SK-N-SH (cell line): ENCODE data around the gene TRIP10. TPM values are rescaled to one million over a fixed set of nuclear protein-coding genes. Genes with fewer than 3 reads are reported as not detected.

Experiments used
- CTCF ChIA-PET: fragments of 300-600, 350-600 bp; formaldehyde crosslinking; extraction: SDS; loops from one replicate; lab custom pipeline; 2021; lab: Yijun Ruan, JAX
- POLR2A ChIA-PET: fragments of 350-600 bp; sonication (Branson Sonifier 250); formaldehyde crosslinking; extraction: SDS; loops from one replicate; lab custom pipeline; 2020; ENCODE audit warnings: antibody characterized with exemption, inconsistent platforms; lab: Yijun Ruan, JAX
- DNase-seq: peaks from one replicate; pipeline ENCODE4 v3.0.0; 2012
- H2AFZ ChIP-seq: fragments of 200-600 bp; sonication (generic); 2 replicates; pipeline ENCODE4 v1.8.1; 2016; ENCODE audit warnings: antibody characterized with exemption, mild to moderate bottlenecking, low read depth
- H3F3A ChIP-seq: fragments of 200-600 bp; sonication (generic); replicated peaks from 2 replicates; pipeline ENCODE3; 2016; ENCODE audit warnings: antibody characterized with exemption, mild to moderate bottlenecking; ENCODE audit not compliant: insufficient read depth
- H3K27ac ChIP-seq, 2 experiments: fragments of 200-500 bp in 1 of 2; fragments of 200-600 bp in 1 of 2; sonication (Bioruptor generic) in 1 of 2; sonication (generic), shearing (Covaris generic) in 1 of 2; 2 replicates each; pipeline versions ENCODE4 v1.5.1 to v1.6.1; 2014 to 2016; ENCODE audit warnings: low read depth in 2 of 2, inconsistent platforms in 1 of 2, low read length in 1 of 2, mild to moderate bottlenecking in 1 of 2, mixed read lengths in 1 of 2
- H3K27me3 ChIP-seq: fragments of 200-600 bp; sonication (generic), shearing (Covaris generic); 2 replicates; pipeline ENCODE4 v1.6.1; 2016; ENCODE audit warnings: mixed run types; ENCODE audit not compliant: insufficient read depth
- H3K36me3 ChIP-seq, 2 experiments: fragments of 200-500 bp in 1 of 2; fragments of 200-600 bp in 1 of 2; sonication (Bioruptor generic) in 1 of 2; sonication (generic) in 1 of 2; replicated peaks in 1 of 2; 2 replicates each; pipeline versions ENCODE3 to v1.5.1; 2014 to 2016; ENCODE audit warnings: low read length in 1 of 2, mild to moderate bottlenecking in 1 of 2; ENCODE audit not compliant: insufficient read depth in 2 of 2, control insufficient read depth in 1 of 2
- H3K4me1 ChIP-seq, 2 experiments: fragments of 200-500 bp in 1 of 2; fragments of 200-600 bp in 1 of 2; sonication (Bioruptor generic) in 1 of 2; sonication (generic), shearing (Covaris generic) in 1 of 2; 2 replicates each; pipeline versions ENCODE4 v1.5.1 to v1.6.1; 2014 to 2016; ENCODE audit warnings: low read depth in 1 of 2, low read length in 1 of 2, mixed run types in 1 of 2; ENCODE audit not compliant: insufficient read depth in 2 of 2, control insufficient read depth in 1 of 2
- H3K4me2 ChIP-seq: fragments of 200-600 bp; sonication (generic), shearing (Covaris generic); 2 replicates; pipeline ENCODE4 v1.6.1; 2017; ENCODE audit warnings: mixed run types
- H3K4me3 ChIP-seq, 2 experiments: fragments of 200-500 bp in 1 of 2; fragments of 200-600 bp in 1 of 2; sonication (Bioruptor generic) in 1 of 2; sonication (generic), shearing (Covaris generic) in 1 of 2; 2 replicates each; pipeline versions ENCODE4 v1.5.1 to v1.8.1; 2014 to 2016; ENCODE audit warnings: low read depth in 2 of 2, inconsistent platforms in 1 of 2, low read length in 1 of 2, mild to moderate bottlenecking in 1 of 2, mixed read lengths in 1 of 2, moderate library complexity in 1 of 2
- H3K79me2 ChIP-seq: fragments of 200-600 bp; sonication (generic); 2 replicates; pipeline ENCODE4 v1.8.1; 2017; ENCODE audit warnings: mild to moderate bottlenecking; ENCODE audit not compliant: insufficient read depth
- H3K9ac ChIP-seq: fragments of 200-600 bp; sonication (generic); 2 replicates; pipeline ENCODE4 v1.6.1; 2017; ENCODE audit warnings: mixed run types
- H3K9me2 ChIP-seq: fragments of 200-600 bp; sonication (generic); 2 replicates; pipeline ENCODE4 v1.6.1; 2017; ENCODE audit warnings: mixed run types
- H3K9me3 ChIP-seq: fragments of 200-600 bp; sonication (generic); 2 replicates; pipeline ENCODE4 v1.6.1; 2017; ENCODE audit warnings: mixed run types, mild to moderate bottlenecking, moderate library complexity
- H4K20me1 ChIP-seq: fragments of 200-600 bp; sonication (generic); 2 replicates; pipeline ENCODE4 v1.6.1; 2017; ENCODE audit warnings: mild to moderate bottlenecking, mixed run types; ENCODE audit not compliant: insufficient read depth
- ELF1 ChIP-seq: IDR thresholded peaks from 2 replicates; pipeline ENCODE4 v1.4.0; 2012
- EP300 ChIP-seq, 2 experiments: IDR thresholded peaks; 2 replicates each; pipeline versions ENCODE4 v1.4.0 to v1.6.1; 2012; ENCODE audit warnings: borderline replicate concordance in 1 of 2, low read depth in 1 of 2, low read length in 1 of 2
- EZH2phosphoT487 ChIP-seq: fragments of 200-600 bp; sonication (generic); IDR thresholded peaks from 2 replicates; pipeline ENCODE4 v1.6.1; 2017; ENCODE audit warnings: low read depth, mixed run types, mild to moderate bottlenecking, antibody characterized with exemption, moderate library complexity, borderline replicate concordance
- GABPA ChIP-seq: IDR thresholded peaks from 2 replicates; pipeline ENCODE4 v1.4.0; 2012; ENCODE audit warnings: low read depth, mild to moderate bottlenecking
- MXI1 ChIP-seq: IDR thresholded peaks from 2 replicates; pipeline ENCODE4 v1.6.1; 2012; ENCODE audit warnings: mild to moderate bottlenecking, low read depth, low read length, improper control_type of control experiment
- NFIC ChIP-seq: IDR thresholded peaks from 2 replicates; pipeline ENCODE4 v1.4.0; 2012; ENCODE audit warnings: borderline replicate concordance
- PBX3 ChIP-seq: IDR thresholded peaks from 2 replicates; pipeline ENCODE4; 2012
- POLR2AphosphoS5 ChIP-seq: IDR thresholded peaks from 2 replicates; pipeline ENCODE4 v1.6.1; 2012; ENCODE audit warnings: low read depth, low read length
- RCOR1 ChIP-seq: fragments of 150-350 bp; IDR thresholded peaks from 2 replicates; pipeline ENCODE4 v1.6.1; 2017; ENCODE audit warnings: antibody characterized with exemption, low read length
- RFX5 ChIP-seq: IDR thresholded peaks from 2 replicates; pipeline ENCODE4 v1.6.1; 2012; ENCODE audit warnings: mild to moderate bottlenecking, improper control_type of control experiment, low read length
- TEAD4 ChIP-seq: IDR thresholded peaks from 2 replicates; pipeline ENCODE4 v1.4.0; 2012; ENCODE audit warnings: mild to moderate bottlenecking, borderline replicate concordance; ENCODE audit not compliant: insufficient read depth
- YY1 ChIP-seq: IDR thresholded peaks from 2 replicates; pipeline ENCODE4 v1.4.0; 2012; ENCODE audit warnings: low read depth, mild to moderate bottlenecking
- WGBS: methylation state at CpG from one replicate; pipeline ENCODE4 v1.1.6; 2017; ENCODE audit warnings: low lambda C conversion rate; 5-methylcytosine and 5-hydroxymethylcytosine counted together
- polyA plus RNA-seq, 3 experiments: library from polyadenylated mRNA; depleted of rRNA; stranded (reverse); fragments of >200 nt; gene quantifications; 2 replicates each; pipeline ENCODE4 v1.2.3, GENCODE V29; 2012

Gene TRIP10
- polyA plus RNA-seq, 1 of the 3 experiments (the other 2 are of a cell fraction), result 42.9 TPM

- CTCF ChIA-PET, result no interaction called here
- Histone ChIP-seq H3K4me1 (no peaks in the 10 kb centered on the region), H3F3A (no peaks in the 10 kb centered on the region), H3K9ac (no peak overlapping the region), H3K27me3 (peaks cover 10% of the 10 kb centered on the region; the same call in 1 of the 2 replicates), H3K79me2 (no peaks in the 10 kb centered on the region), H4K20me1 (no peaks in the 10 kb centered on the region), H2AFZ (no peak overlapping the region), H3K9me2 (no peaks in the 10 kb centered on the region), H3K9me3 (no peaks in the 10 kb centered on the region), H3K36me3 (no peaks in the 10 kb centered on the region), H3K27ac (no peak overlapping the region), H3K4me3 (no peak overlapping the region), H3K4me2 (no peak overlapping the region)
- TF ChIP-seq EP300 (IDR thresholded peaks at IDR 0.05; ENCODE audit: borderline replicate concordance in 1 of 2, low read depth in 1 of 2, low read length in 1 of 2), result no peak
- no peak for TF ChIP-seq GABPA
- no peak for TF ChIP-seq RFX5
- TF ChIP-seq YY1, result no peak
- TF ChIP-seq EZH2phosphoT487, result no peak
- TF ChIP-seq MXI1, result no peak
- no peak for TF ChIP-seq TEAD4
- peak; percentile 79 for TF ChIP-seq PBX3
- WGBS, result 60% methylated on average over 6 of the region's 13 CpGs
- POLR2A ChIA-PET, result no interaction called here
- DNase-seq, result no peak
These were observed 46.4 kb upstream of the TRIP10 start for GRCh38 chr19:6693056-6693471.

GRCh38 chr19:6693681-6694080, 45.8 kb upstream of the TRIP10 start:
- peaks cover 10% of the 10 kb centered on the region; the same call in 1 of the 2 replicates for H3K27me3 ChIP-seq
- no peak for TF ChIP-seq NFIC
- no peak for TF ChIP-seq RCOR1
- no peak for TF ChIP-seq TEAD4
- no peak for TF ChIP-seq ELF1
- no peak for TF ChIP-seq POLR2AphosphoS5
- no peak for TF ChIP-seq EP300 (IDR thresholded peaks at IDR 0.05; ENCODE audit: borderline replicate concordance in 1 of 2, low read depth in 1 of 2, low read length in 1 of 2)
- H3K4me3 ChIP-seq, result no peak overlapping the region
- H3K4me2 ChIP-seq, result no peak overlapping the region
- no peak overlapping the region for H2AFZ ChIP-seq
- no peak overlapping the region for H3K9ac ChIP-seq
- H3K27ac ChIP-seq, result no peak overlapping the region
- no peak for DNase-seq
- no peaks in the 10 kb centered on the region for H4K20me1 ChIP-seq
- 32% methylated on average over 6 of the region's 7 CpGs for WGBS
- ChIA-PET POLR2A (no interaction called here), CTCF (no interaction called here)
- no peaks in the 10 kb centered on the region for H3K36me3 ChIP-seq
- H3K79me2 ChIP-seq, result no peaks in the 10 kb centered on the region
- H3K9me2 ChIP-seq, result no peaks in the 10 kb centered on the region
- H3F3A ChIP-seq, result no peaks in the 10 kb centered on the region
- no peaks in the 10 kb centered on the region for H3K9me3 ChIP-seq
- no peaks in the 10 kb centered on the region for H3K4me1 ChIP-seq
